ENCODE results near the gene EEF1G. TPM values are rescaled to one million over a fixed set of nuclear protein-coding genes. Genes with fewer than 3 reads are reported as not detected.

The EEF1G gene
- total RNA-seq, 1 donor from 2014 or later, result 1,931 TPM

GRCh38 chr11:62548545-62549335 lies 25.0 kb downstream of the EEF1G start:
- no peaks in the 10 kb centered on the region for H3K9me3 Mint-ChIP-seq (ENCODE audit: low read depth)
- peaks cover 44% of the 10 kb centered on the region for H3K4me1 Mint-ChIP-seq (ENCODE audit: low read depth)
- DNase-seq (ENCODE audit: low spot score, unreplicated experiment), result no peak
- H3K27me3 Mint-ChIP-seq, result peaks cover 37% of the 10 kb centered on the region
- no peak overlapping the region for H3K27ac Mint-ChIP-seq
- H3K36me3 Mint-ChIP-seq (ENCODE audit: insufficient read depth), result no peaks in the 10 kb centered on the region
- TF ChIP-seq, protein P1, sequence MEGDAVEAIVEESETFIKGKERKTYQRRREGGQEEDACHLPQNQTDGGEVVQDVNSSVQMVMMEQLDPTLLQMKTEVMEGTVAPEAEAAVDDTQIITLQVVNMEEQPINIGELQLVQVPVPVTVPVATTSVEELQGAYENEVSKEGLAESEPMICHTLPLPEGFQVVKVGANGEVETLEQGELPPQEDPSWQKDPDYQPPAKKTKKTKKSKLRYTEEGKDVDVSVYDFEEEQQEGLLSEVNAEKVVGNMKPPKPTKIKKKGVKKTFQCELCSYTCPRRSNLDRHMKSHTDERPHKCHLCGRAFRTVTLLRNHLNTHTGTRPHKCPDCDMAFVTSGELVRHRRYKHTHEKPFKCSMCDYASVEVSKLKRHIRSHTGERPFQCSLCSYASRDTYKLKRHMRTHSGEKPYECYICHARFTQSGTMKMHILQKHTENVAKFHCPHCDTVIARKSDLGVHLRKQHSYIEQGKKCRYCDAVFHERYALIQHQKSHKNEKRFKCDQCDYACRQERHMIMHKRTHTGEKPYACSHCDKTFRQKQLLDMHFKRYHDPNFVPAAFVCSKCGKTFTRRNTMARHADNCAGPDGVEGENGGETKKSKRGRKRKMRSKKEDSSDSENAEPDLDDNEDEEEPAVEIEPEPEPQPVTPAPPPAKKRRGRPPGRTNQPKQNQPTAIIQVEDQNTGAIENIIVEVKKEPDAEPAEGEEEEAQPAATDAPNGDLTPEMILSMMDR (IDR thresholded peaks at IDR 0.05; ENCODE audit: unreplicated experiment), result no peak
- no peak overlapping the region for H3K4me3 Mint-ChIP-seq (ENCODE audit: low read depth)

DNA sequence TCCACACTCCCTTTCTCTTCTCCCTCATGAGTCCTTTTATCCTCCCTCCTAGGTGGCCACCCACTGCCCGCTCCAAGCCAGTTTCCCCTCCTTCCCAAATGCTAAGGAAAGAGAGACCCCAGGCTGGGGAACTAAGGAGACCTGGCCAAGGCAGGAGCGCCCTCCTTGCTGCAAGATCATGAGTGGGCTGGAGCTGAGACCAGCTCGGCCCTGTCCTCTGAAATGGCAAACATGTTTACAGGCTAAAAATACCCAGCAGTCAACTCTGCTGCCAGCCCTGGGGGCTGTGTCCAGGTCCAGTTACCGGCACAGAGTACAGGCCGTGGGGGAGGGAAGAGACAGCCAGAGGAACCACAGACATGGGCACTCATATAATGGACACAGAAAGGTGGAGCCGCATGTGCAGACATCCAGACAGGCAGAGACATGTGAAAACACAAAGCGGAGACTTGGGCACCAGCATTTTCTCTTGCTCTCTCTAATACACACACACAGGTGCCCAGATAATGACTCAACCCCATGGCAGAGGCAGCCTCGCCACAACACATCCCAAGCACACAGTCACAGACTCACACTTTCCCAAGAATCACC lies 25.9 kb downstream of the EEF1G start:
- DNase-seq (ENCODE audit: low spot score, unreplicated experiment), result no peak
- Mint-ChIP-seq H3K27ac (peak overlapping the region; percentile 21), H3K4me1 (ENCODE audit: low read depth) (peaks cover 36% of the 10 kb centered on the region), H3K27me3 (peaks cover 46% of the 10 kb centered on the region), H3K36me3 (ENCODE audit: insufficient read depth) (no peaks in the 10 kb centered on the region), H3K4me3 (ENCODE audit: low read depth) (peak overlapping the region; percentile 72), H3K9me3 (ENCODE audit: low read depth) (no peaks in the 10 kb centered on the region)
- TF ChIP-seq, protein P1 (IDR thresholded peaks at IDR 0.05; ENCODE audit: unreplicated experiment), result no peak

DNA sequence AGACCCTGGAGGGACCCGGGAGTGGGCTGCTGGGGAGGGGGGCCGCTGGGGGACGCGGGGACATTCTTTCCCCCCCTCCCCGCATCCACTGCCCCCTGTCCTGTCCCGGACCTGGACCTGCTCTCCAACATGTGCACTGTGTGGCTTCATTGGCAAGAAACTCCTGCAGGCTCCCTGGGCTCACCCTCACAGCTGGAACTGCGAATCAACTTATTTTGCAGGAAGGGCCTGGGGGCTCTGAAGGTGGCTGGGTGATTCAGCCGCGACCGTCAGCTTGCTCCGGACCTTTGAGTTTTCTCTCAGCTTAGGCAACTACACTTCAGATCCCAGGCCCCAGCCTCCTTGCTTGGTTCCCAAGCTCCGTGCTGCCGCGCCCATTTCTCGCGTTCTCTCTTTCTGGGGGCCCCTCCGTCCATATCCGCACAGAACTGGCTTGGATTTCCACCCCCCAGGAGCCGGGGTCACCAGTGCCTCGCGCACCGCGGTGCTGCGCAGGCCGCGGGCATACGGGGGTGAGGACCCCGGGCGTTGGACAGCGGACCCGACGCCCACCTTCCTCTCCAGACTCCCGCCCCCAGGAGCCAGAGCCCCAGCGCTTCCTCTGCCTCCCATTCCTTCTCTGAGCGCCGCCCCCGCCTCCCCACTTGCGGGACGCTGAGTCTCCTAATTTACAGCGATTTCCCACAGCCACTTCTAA lies 26.6 kb downstream of the EEF1G start:
- TF ChIP-seq, protein P1 (IDR thresholded peaks at IDR 0.05; ENCODE audit: unreplicated experiment), result no peak
- H3K27me3 Mint-ChIP-seq, result peaks cover 46% of the 10 kb centered on the region
- no peaks in the 10 kb centered on the region for H3K36me3 Mint-ChIP-seq (ENCODE audit: insufficient read depth)
- peaks cover 33% of the 10 kb centered on the region for H3K4me1 Mint-ChIP-seq (ENCODE audit: low read depth)
- peak overlapping the region; percentile 88 for H3K27ac Mint-ChIP-seq
- H3K4me3 Mint-ChIP-seq (ENCODE audit: low read depth), result peak overlapping the region; percentile 72
- DNase-seq (ENCODE audit: low spot score, unreplicated experiment), result no peak
- H3K9me3 Mint-ChIP-seq (ENCODE audit: low read depth), result no peaks in the 10 kb centered on the region

DNA sequence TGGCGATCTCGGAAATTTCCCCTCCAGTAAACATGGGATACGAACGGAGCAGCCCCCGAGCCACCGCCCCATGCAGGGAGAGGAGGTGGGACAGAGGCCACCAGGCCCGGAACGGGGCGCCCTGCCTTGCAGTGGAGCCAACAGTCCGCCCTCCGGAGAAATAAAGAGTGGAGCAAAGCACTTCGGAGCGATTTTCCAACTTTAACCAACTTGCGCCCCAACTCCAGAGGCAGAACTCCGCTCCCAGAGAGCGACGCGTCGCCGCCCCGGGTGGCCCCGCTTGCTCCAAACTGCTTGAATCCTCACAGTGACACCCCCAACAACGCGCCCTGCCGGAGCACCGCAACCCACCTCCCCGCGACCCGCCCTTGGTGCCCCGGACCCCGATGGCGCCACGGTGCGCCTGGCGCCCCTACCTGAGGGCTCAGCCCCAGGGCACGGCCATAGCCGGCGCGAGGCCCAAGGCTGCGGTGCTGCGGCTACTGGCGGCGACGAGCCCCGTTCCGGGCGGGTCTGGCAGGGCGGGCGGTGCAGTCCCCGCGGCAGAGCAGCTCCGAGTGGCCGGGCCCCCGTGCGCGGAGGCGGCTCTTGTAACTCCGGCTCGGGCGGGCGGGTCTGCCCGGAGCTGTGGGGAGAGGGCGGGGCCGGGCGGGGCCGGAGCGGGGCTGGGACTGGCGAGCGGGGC lies 27.3 kb downstream of the EEF1G start, which contains the start of gene AHNAK:
Gene AHNAK, minus strand, starts transcription at position 563 of the 685 bp plus-strand sequence. CDS start 10,708 bp downstream, outside the sequence.
- peaks cover 33% of the 10 kb centered on the region for H3K4me1 Mint-ChIP-seq (ENCODE audit: low read depth)
- no peaks in the 10 kb centered on the region for H3K9me3 Mint-ChIP-seq (ENCODE audit: low read depth)
- DNase-seq (ENCODE audit: low spot score, unreplicated experiment), result peak; percentile 61
- TF ChIP-seq, protein P1 (IDR thresholded peaks at IDR 0.05; ENCODE audit: unreplicated experiment), result no peak
- no peaks in the 10 kb centered on the region for H3K36me3 Mint-ChIP-seq (ENCODE audit: insufficient read depth)
- peaks cover 46% of the 10 kb centered on the region for H3K27me3 Mint-ChIP-seq
- peak within 1 kb of the TSS; percentile 88 for H3K27ac Mint-ChIP-seq
- H3K4me3 Mint-ChIP-seq (ENCODE audit: low read depth), result peak within 1 kb of the TSS; percentile 82
